ENCODE results near the gene FAM120C.

GRCh38 chrX:54134269-54134668 lies 48.8 kb downstream of the FAM120C start:
- TF ChIP-seq, protein P1, sequence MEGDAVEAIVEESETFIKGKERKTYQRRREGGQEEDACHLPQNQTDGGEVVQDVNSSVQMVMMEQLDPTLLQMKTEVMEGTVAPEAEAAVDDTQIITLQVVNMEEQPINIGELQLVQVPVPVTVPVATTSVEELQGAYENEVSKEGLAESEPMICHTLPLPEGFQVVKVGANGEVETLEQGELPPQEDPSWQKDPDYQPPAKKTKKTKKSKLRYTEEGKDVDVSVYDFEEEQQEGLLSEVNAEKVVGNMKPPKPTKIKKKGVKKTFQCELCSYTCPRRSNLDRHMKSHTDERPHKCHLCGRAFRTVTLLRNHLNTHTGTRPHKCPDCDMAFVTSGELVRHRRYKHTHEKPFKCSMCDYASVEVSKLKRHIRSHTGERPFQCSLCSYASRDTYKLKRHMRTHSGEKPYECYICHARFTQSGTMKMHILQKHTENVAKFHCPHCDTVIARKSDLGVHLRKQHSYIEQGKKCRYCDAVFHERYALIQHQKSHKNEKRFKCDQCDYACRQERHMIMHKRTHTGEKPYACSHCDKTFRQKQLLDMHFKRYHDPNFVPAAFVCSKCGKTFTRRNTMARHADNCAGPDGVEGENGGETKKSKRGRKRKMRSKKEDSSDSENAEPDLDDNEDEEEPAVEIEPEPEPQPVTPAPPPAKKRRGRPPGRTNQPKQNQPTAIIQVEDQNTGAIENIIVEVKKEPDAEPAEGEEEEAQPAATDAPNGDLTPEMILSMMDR (IDR thresholded peaks at IDR 0.05; ENCODE audit: insufficient read depth, low read length, poor library complexity, severe bottlenecking) = no peak
- TF ChIP-seq EZH2phosphoT487 (conservative IDR thresholded peaks at IDR 0.05; ENCODE audit: low read length) = no peak
